Vagina (tissue), 2 donors: Measurements from ENCODE around the gene SCGB2B2.

Experiments used
- POLR2A ChIP-seq, 2 donors: fragments of 450-650 bp; IDR thresholded peaks; one replicate each; pipeline ENCODE4 v1.6.1; 2017; ENCODE audit warnings: antibody characterized with exemption in 2 of 2, mild to moderate bottlenecking in 2 of 2, moderate library complexity in 2 of 2
- POLR2AphosphoS5 ChIP-seq, 2 donors: sonication (generic); formaldehyde crosslinking; IDR thresholded peaks; one replicate each; pipeline ENCODE4 v1.9.0; 2017; ENCODE audit warnings: antibody characterized with exemption in 2 of 2, mild to moderate bottlenecking in 2 of 2, low read depth in 1 of 2; ENCODE audit not compliant: insufficient read depth in 1 of 2
- TF ChIP-seq, protein P1 (sequence below), 3 experiments: fragments of 450-650 bp in 2 of 3; fragments of 200-600 bp in 1 of 3; sonication (generic) in 1 of 3; IDR thresholded peaks; one replicate each; pipeline ENCODE4 v1.5.1; 2017 to 2019; ENCODE audit warnings: antibody characterized with exemption in 3 of 3, mild to moderate bottlenecking in 2 of 3, moderate library complexity in 2 of 3

DNA sequence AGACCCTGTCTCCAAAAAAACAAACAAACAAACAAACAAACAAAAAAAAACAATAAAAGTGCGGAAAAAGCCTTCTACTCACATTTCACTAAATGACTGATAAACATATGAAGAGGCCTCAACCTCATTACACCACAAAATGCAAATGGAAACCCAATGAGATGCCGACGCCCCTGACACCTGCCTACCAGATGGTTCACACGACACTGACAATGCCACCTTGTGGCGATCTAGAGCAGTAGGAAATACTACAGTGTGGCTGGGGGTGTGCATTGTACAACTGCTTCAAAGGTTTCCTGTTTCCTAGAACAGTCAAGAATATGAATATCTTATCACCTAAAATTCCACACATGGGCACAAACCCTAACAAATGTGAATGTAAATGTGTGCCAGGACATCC, 14.0 kb downstream of the SCGB2B2 start:
- TF ChIP-seq, protein P1, sequence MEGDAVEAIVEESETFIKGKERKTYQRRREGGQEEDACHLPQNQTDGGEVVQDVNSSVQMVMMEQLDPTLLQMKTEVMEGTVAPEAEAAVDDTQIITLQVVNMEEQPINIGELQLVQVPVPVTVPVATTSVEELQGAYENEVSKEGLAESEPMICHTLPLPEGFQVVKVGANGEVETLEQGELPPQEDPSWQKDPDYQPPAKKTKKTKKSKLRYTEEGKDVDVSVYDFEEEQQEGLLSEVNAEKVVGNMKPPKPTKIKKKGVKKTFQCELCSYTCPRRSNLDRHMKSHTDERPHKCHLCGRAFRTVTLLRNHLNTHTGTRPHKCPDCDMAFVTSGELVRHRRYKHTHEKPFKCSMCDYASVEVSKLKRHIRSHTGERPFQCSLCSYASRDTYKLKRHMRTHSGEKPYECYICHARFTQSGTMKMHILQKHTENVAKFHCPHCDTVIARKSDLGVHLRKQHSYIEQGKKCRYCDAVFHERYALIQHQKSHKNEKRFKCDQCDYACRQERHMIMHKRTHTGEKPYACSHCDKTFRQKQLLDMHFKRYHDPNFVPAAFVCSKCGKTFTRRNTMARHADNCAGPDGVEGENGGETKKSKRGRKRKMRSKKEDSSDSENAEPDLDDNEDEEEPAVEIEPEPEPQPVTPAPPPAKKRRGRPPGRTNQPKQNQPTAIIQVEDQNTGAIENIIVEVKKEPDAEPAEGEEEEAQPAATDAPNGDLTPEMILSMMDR (IDR thresholded peaks at IDR 0.05), result no peak
- TF ChIP-seq POLR2A (IDR thresholded peaks at IDR 0.05) (no peak), POLR2AphosphoS5 (IDR thresholded peaks at IDR 0.05; ENCODE audit: insufficient read depth in 1 of 2, low read depth in 1 of 2) (no peak)
